Heart left ventricle (tissue), 13 donors: ENCODE results near the gene EYA4.

ENCODE experiments used
- POLR2A ChIP-seq, 2 donors: fragments of 450-650 bp; IDR thresholded peaks; one replicate each; pipeline ENCODE4 v1.6.1; 2017; ENCODE audit warnings: antibody characterized with exemption in 2 of 2, mild to moderate bottlenecking in 2 of 2, moderate library complexity in 2 of 2
- TF ChIP-seq, protein P1 (sequence below), 12 donors: fragments of 200-600 bp; sonication (generic) in 4 of 12; IDR thresholded peaks; one replicate each; pipeline versions ENCODE4 v1.5.0 to v1.8.0; 2018 to 2022; ENCODE audit warnings: antibody characterized with exemption in 12 of 12, mild to moderate bottlenecking in 5 of 12
- donor health status: ischemic (EF 13 %, LVEDD 7.1; RV severe dilation, severe dysfunction).
- donor health status: DM: no; HTN: yes; CAD: no.
- donor health status: DM: no; HTN: no; CAD: no.
- donor health status: ischemic (EF 25% LVEDD 6.9; RV normal size, moderate dysfunction).
- donor health status: ischemic (EF 25% LVEDD 5.7; RV mildly dilated, moderate dysfunction).
- donor health status: ischemic (EF 35%, LVEDD 5.7; RV mildly dilated, moderate dysfunction).
- donor health status: nonischemic (EF 11% LVEDD 7.7; RV severe dilation, severe dysfunction).
- donor health status: DM: yes; HTN: yes; CAD: no.
- donor health status: PGD.
- donor health status: ischemic (EF 29% LVEDD 5.4; RV normal size, mild dysfunction).
- donor health status: nonischemic (EF 23%, LVEDD 6.1; RV moderate dilation, normal function).

DNA sequence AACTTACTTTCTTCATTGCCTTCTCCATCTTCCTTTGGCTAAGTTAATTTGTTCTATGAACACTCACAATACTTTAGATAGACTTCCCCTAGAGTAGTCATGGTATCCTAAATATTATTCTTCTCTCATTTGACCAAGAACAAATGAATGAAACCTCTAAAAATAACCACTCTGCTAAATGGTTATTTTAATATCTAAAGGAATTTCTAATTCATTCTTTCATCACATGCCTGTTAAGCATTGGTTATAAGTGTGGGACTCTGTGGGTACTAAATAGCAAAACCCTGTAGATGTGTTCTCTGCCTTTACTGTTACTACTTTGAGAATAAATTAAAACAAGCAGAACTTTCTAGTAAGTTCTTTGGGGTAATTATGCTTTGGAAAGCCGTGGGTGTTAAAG, 138.9 kb downstream of the EYA4 start:
- TF ChIP-seq, protein P1, sequence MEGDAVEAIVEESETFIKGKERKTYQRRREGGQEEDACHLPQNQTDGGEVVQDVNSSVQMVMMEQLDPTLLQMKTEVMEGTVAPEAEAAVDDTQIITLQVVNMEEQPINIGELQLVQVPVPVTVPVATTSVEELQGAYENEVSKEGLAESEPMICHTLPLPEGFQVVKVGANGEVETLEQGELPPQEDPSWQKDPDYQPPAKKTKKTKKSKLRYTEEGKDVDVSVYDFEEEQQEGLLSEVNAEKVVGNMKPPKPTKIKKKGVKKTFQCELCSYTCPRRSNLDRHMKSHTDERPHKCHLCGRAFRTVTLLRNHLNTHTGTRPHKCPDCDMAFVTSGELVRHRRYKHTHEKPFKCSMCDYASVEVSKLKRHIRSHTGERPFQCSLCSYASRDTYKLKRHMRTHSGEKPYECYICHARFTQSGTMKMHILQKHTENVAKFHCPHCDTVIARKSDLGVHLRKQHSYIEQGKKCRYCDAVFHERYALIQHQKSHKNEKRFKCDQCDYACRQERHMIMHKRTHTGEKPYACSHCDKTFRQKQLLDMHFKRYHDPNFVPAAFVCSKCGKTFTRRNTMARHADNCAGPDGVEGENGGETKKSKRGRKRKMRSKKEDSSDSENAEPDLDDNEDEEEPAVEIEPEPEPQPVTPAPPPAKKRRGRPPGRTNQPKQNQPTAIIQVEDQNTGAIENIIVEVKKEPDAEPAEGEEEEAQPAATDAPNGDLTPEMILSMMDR (IDR thresholded peaks at IDR 0.05) = no peak
- no peak for TF ChIP-seq POLR2A (IDR thresholded peaks at IDR 0.05)
